Stimulated activated CD4-positive, alpha-beta T cell treated with anti-CD3 and anti-CD28 coated beads, Interleukin-12 subunit alpha, Interleukin-12 subunit beta, amount 100 ng/mL, for 4 hours (primary cell): ENCODE data around the gene SAYSD1.

Source experiments
- DNase-seq: peaks from one replicate; pipeline ENCODE4 v3.0.0-alpha.2; 2020

SAYSD1 gene

DNA sequence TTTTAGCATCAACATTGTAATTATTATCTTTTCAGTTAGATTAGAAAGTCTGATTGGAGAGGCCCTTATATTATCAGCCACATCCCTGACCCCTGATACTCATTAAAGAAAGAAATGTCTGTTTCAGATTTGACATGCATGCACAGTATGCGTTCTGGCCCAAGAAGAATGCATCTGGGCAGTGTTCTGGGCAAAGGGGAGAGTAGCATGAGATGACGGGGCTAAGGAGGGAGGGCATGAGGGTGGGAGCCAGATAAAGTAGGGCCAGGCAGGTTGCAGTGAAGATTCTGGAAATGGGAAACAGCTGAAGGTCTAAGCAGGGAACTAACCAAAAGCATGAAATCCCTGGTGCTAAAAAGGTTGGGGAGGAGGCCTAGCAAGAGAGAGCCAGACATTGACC lies 7.3 kb downstream of the SAYSD1 start:
- no peak for DNase-seq

DNA sequence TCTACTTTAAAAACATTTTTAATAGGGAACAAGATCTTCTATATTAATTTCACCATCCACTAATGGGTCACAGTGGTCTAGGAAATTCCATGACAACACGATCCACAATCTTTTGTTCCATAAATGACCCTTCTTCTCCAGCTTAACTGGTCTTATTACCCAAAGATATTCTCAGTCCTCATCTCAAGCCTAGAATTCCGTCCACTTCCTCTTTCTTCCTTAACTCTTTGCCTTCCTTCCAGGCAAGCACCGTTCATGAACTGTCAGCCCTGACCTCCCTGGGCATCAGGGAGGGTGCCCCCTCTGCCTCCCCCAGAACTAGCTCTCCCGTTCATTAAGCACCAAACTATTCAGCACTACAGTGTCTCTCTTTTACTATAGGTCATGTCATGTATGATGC lies 8.0 kb downstream of the SAYSD1 start:
- no peak for DNase-seq

DNA sequence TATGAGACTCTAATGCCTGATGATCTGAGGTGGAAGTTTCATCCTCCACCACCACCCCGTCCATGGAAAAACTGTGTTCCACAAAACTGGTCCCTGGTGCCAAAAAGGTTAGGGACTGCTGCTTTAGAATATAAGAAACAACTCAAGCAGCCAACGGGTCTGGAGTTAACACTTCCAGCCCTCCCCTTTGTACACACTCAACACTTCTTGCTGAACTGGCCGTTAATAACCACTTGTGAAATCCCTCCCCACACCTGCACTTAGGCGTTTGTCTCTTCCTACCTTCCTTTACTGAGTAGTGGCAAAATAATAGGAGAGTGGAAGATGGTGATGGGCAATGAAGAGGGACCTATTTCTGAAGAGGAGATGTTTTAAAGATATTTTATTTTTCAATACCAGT lies 10.5 kb downstream of the SAYSD1 start:
- no peak for DNase-seq

DNA sequence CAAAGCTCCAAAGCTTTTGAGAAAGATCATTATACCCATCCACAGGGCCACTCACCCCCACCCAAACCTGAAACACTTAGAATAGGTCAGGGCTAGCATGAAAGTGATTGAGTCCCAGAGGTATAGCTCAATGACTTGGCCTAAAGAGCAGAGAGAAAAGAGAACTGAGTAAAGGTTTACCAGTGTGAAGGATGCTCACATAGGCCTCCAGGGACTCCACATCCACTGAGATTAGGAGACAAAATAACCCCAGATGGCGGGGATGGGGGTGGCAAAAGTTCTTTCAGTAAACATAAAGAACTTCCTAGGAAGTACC lies 12.2 kb downstream of the SAYSD1 start:
- no peak for DNase-seq

DNA sequence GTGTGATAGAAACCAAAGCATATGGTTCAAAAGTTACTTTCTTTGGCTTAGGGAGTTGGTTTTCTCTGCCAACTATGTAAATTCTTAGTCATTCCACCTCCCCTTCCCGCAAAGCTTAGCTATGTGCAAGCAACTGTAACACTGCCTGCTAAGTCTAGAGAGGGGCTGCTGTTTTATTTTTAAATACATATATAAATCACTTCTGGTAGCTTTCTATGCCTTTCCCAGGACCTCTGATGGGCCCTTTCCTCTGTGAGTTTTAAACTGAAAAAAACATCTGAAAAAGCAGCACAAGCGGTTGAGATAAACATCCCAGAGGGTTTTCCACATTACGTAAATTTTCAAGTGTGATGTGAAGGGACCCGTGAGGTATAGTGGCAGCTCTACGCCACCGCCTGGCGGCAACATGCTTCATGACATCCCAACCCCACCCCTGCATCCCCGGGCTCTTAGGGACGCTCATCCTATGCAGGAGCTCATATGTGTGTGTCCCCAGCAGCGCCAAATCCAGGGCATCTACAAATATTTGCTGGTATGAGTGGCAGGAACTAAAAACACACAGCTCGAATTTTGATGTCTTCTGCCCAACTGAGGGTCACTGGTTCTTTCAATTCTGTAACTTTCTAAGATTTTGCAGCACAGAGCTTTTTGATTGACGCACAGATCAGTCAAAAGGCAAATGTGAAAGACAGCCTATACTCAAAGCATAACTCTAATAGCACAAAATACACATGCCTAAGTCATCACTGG lies 12.7 kb downstream of the SAYSD1 start:
- DNase-seq = no peak

DNA sequence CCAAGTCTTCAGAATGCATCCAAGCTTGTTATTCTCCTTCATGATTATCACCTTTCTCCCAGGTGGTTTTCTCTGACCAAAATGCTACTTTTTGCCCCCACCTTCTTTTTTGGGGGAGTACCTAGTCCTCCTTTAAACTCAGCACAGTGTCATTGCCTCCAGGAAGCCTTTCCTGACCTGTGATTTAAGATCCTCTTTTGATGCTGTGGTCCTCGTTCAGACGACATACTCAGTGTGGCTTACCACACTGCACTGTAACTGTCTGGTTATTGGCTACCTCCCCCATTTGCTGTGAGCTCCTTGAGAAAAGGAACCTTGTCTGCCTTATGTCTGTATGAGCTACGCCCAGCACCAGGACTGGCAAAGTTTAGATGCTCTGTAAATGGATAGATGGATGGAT lies 14.6 kb downstream of the SAYSD1 start:
- no peak for DNase-seq

DNA sequence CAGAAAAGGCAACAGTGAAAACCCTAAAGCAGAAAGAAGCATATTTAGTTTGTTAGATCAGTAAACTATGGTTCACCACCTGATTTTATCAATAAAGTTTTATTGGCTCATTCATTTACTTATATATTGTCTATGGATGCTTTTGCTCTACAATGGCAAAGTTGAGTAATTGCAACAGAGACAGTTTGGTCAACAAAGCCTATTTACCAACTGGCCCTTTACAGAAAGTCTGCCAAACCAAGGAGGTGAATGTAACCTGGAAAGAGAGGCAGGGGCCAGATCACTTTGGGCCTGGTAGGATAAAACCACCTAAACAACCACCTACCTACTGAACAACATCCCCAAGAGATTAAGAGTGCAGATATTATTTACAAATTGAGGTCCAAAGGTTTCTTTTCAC lies 19.4 kb downstream of the SAYSD1 start:
- no peak for DNase-seq

DNA sequence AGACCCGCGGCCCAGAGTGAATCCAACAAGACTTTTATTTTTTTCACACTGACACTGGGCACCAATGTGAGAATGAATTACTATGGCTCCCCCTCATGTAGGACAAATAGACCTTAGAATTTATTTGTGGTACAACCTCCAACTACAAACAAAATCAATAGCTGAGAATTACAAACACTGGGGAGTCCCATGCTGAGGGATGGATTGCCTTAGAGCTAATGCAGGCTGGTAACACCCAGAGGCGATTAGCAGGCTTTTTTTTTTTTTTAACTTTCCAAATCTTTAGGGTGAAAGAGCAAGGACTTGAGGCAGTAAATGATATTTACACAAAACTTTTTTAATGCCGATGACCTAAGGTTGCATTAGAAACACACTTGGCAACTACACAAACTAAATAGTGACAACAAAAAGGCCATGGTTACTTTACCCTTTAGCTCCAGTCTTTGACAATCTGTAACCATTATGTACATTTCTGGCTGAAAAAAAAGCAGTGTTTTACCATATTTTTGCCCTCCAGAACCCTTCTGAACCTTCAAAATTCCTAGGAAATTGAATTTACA lies 21.8 kb downstream of the SAYSD1 start:
- no peak for DNase-seq

DNA sequence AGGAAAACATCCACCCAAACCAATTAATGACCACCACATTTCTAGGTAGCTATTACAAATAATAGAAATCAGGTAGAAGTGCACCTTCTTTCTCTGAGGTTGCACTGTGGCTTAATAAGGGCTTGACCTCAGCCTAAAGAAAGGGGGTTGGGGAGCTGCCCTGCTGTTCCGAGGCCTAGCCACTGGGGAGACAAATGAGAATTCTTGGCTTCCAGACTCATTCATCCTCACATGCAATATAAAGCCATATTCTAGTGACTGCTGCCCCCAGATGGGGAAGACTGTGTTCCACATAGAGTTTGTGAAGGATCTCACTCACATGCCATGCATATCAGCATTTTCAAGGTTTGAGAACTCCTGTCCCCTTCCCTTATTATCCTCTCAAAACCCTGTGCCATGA lies 22.9 kb downstream of the SAYSD1 start:
- no peak for DNase-seq

DNA sequence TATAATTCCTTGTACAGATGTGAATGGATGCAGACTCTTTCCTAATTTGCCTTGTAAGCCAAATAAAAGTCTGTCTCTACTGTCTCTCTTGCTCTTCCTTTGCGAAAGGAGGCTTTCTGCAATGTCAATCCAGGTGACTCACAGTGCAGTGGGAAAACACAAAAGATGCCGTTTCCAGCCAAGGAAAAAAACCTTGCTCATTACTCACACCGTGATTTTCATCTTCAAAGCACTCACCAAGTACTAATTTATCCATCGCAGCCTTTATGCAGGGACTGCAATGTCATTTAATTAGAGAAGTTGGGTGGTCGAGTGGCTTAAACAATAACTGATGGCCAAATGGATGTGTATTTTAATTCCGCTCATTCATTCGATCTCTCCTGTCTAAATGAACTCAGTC lies 23.8 kb downstream of the SAYSD1 start:
- DNase-seq = no peak

DNA sequence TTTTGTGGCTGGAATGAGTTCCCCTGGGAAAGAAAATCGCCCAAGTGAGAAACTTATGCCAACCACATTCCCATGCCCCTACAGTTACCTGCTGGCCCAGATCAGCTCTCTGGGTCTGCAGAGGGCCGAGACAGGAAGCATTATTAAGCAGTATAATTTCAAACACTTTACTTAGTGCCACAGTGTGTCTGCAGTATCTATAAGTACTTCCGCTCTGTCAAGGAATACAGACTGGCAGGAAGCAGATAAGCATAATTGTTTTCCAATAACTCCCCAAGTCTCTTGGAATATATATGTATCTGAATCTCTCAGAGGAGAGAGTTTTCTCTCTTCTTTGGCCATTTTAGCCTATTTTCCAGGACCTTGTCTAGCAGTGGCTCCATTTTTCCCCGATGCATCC lies 24.9 kb downstream of the SAYSD1 start:
- DNase-seq = no peak

DNA sequence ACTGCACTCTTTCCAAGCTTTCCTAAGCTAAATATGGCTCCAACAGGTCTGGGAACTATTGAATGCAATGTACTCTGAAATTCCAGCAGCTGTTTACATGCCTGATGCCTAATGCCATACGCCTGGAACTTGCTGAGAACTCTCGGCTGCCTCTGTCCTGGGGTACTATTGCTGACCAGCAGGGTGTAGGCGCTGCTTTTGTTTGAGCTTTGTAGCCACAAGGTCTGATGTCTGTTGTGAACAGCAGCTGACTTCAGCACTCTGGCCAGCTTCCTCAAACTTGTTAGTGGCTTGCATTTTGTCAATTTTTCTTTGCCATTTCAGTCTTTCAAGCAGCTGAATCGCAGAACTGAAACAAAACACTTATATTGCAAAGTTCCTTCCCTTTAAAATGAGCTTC lies 26.7 kb downstream of the SAYSD1 start:
- DNase-seq = no peak

DNA sequence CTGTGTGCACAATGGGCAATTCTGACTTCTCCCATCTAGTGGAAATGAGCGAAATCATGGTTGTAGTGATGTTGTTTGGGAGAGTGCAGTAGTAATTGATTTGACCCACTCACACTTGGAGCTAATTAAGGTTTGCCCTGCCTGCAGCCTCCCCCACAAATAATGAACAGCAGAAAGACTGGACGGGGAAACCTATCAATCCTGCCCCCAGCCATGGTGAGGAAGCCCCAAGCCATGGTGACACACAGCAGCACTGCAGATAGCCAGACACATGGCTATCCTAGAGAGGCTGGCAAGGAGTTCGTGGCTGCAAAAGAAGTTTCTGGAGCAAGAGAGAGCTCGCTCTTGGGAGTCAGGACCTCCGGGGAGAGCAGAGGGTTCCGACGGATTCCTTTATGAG lies 27.8 kb downstream of the SAYSD1 start:
- no peak for DNase-seq

DNA sequence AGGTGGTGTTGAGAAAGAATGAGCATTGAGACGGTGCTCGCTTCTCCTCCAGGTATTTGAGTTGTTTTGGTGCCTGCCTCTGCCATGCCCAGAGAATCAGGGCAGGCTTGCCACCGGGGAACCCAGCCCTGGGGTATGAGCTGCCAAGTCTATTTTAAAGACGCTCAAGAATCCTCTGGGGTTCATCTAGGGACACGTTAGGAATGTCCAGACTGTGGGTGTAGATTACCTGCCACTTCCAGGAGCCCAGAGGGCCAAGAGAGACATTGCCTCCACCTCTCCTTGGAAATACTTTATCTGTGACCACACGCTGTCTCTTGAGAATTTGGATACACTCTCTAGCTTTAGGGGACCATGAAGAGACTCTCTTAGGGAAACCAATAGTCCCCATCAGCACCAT lies 28.3 kb downstream of the SAYSD1 start:
- no peak for DNase-seq

DNA sequence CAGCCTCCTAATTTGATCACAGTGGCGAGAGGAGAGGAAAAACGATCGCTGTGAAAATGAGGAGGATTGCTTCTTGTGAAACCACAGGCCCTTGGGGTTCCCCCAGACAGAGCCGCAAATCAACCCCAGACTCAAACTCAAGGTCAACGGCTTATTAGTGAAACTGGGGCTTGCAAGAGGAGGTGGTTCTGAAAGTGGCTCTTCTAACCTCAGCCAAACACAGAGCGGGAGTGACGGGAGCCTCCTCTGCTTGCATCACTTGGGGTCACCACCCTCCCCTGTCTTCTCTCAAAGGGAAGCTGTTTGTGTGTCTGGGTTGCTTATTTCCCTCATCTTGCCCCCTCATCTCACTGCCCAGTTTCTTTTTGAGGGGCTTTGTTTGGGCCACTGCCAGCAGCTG lies 28.7 kb downstream of the SAYSD1 start:
- no peak for DNase-seq

DNA sequence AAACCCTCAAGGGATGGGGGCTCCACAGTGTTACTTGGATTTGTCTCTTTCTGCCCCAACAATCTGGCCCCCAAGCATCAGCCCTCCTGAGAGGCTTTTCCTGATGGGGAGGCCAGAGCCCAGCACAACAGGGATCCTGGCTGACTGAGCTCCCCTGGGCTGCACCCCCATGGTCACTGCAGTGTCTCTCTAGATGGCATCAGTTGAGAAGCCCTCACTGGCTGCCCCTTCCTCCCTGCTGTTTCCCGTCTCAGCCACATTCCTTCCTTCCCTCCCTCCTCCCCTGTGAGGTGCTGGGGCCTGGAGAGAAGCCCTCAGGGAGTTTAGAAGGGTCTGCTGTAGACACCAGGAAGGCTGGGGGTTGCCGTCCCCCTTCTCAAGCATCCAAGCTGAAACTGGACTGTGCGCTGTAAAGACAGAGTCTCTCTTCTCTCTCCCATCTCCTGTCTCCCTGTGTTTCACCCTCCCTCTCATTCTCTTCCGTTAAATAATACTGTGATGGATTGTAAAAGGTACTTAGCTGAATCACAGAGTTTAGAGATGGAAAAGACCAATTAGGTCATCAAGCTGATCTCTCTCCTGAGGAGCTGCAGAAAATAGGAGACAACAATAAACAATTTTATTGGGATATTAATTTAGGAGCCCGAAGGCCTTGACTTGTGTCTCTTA lies 29.7 kb downstream of the SAYSD1 start:
- DNase-seq = no peak

DNA sequence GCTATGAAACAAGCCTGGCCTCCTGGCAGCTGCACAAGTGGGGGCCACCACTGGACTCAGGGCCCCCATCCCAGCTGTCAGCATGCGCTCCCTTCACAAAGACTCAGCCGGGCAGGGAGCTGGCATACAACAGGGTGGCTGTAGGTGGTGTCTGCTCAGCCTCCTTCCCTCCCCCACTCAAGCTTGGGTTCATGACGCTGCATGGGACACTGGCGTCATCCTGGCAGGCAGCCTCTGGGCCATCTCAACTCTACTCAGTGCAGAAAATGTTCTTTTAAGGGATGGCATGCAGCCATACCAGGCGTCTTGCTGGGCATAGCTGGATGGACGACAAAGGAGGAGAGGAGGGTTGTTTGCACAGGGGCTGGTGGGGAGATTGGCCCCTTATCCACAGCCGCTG lies 30.5 kb downstream of the SAYSD1 start:
- DNase-seq = no peak

DNA sequence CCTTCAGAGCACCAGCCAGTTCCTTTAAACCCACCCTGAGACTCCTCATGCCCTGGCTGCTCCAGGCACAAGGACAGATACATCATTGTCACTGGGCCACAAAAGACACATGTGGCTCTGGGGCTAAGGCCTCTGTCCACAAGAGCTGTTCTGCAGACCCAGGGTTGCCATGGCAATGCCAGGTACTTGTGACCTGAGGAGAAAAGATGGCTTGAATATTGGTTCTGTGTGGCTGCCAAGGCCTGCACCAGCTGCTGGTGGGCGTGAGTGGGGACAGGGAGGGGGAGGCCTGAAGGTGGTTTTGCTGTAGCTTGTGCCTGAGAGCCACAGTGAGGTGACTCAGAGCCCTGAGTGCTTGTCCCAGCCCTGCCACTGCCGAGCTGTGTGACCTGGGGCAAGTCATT lies 31.8 kb downstream of the SAYSD1 start:
- no peak for DNase-seq

DNA sequence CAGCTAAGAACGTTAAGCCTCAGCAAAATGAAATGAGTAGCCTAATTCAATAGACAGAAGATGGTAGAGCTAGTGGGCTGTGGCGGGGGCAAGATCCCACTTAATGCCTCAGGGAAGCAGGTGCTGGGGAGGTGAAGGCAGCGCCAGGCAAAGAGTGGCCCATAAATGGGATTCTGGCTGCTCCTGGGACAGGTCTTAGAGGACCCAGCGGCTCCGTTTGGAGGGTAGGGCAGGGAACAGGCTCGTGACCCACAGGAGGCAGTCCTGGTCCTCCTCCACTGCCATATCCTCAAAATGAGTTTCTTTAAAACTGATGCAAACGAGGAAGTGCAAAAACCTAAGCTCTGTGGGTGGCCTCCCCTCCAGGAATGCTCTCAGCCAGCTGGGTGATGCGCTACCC lies 32.7 kb downstream of the SAYSD1 start:
- DNase-seq = no peak

DNA sequence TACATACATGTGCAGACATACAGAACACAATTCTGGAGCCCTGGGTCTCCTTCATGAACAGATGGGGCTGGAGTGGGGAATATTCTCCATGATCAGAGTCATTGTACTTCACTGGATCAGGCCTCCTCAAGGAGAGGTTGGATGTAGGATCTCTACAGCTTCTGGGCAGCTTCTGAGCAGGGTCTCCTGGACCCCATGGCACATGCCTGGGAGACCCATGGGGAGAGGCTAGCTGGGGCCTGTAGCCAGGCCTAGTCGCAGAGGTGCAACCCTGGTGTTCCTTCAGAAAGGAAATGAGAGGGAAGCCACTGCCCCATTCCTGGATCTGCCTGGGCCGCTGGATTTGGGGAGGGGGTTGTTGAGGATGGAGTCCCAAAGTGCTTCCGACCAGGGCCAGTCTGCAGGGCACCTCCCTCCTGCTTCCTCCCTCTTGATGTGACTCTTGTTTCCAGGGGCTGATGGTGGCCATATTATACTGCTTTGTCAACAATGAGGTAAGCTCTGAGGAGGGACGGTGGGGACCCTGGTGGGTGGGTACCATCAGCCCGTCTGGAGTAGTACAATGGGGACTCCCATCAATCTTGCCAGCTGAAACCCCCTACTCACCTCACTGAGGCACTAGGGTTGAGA lies 34.6 kb downstream of the SAYSD1 start:
- DNase-seq = no peak

DNA sequence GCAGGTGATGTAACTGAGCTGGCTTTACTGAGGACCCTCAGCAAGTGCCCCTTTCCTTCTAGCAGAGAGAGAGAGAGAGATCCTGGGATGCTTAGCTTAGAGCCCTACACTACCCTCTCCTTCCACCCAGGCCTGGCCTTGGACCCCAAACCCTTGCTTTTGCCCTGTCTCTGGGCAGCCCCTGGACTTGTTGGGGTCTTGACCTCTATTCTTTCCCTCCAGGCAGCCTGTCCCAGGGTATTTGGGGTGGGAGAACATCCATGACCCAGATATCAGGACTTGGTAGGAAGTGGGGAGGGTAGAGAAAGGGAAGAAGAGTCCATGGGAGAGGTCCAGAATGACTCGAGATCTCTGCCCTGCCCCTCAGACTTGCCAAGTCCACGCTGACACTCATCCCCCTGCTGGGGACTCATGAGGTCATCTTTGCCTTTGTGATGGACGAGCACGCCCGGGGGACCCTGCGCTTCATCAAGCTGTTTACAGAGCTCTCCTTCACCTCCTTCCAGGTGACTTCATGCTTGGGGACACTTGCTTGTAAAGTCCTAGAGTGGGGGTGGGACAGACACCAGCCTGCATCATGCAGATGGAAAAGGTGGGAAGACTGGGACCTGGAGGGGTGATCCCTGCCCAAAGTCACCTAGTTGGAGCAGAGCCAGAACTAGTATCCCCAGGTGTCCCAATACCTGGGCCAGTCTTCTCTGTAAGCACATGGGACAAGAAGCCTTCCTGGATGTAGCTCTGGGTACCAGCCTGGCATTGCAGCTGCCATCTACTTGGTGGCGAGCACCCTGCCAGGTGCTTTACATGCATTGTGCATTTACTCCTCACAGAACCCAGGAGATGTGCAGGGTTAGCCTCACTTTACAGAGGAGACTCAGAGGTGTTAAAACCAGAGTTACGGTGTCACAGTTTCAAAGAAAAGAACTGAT lies 35.5 kb downstream of the SAYSD1 start:
- DNase-seq = no peak

DNA sequence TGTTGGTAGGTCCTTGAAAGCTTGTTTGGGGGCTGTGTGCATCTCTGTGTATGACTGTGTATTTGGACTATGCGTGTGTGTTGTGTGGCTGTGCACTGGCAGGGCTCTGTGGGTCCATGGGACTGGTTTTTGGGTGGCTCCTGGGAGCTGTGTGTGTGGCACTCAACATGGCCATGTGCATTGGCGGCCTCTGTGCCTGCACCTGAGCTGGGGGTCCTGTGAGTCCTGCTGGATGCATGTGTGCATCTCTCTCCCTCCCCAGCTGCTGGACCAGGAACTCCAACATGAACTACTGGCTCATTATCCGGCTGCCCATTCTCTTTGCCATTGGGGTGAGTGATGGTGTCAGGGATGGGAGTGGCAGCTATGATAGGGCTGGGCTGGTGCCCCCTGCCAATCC lies 36.3 kb downstream of the SAYSD1 start:
- no peak for DNase-seq

DNA sequence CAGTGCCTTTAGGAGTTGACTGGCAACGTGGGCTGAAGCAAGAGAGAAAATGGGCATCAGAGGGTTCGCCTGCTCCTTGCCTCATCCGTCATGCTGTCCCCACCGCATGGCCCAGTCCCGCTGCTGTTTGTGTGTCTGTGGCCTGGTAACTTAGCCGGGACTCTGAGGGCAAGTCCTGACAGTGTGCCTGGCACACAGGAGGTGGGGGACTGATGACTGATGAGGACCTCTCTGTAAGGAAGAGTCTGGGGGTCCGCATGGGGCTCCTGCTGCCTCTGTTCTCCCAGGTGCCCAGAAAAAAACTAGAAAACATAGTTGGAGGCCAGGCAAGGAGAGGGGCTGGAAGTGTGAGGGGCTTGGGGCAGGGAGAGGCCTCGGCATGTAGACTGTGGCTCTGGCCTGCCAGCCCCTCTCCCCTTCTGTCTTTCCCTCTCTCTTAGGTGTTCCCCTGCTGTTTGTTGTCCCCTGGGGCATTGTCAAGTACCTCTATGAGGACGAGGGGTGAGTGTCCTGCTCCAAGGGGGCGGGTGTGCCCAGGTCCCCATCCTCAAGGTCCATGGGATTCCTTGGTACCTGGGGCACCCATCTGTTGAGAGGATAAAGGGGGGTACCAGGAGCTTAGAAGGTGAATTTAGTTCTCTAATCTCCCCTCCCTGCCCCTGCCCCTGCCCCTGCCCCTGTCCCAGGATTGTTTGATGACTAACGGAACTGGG lies 36.9 kb downstream of the SAYSD1 start:
- no peak for DNase-seq
